HG02759 (cell line): ENCODE data around the gene SYNPO2.
A peak's percentile ranks its signal among the peaks of the same experiment; 100 is the strongest.
"Not testable (repeated sequence)": the region's sequence is repeated elsewhere in the genome, so short reads cannot be mapped to it uniquely, and the experiment has no call there.

Experiments
- ATAC-seq: cut with Tn5 transposase; IDR thresholded peaks from one replicate; pipeline ENCODE4 v1.9.1; 2021; ENCODE audit warnings: mild to moderate bottlenecking, moderate library complexity; ENCODE audit not compliant: unreplicated experiment

The SYNPO2 gene

GRCh38 chr4:118888666-118889311 lies at the start of gene SYNPO2:
Gene SYNPO2 (plus strand): TSS chr4:118888854. CDS start chr4:118889037, 183 bp downstream.
- peak; percentile 86 for ATAC-seq

- ATAC-seq: no peak
Measured at GRCh38 chr4:118839221-118839927, 49.3 kb upstream of the SYNPO2 start.

GRCh38 chr4:118842055-118842454 lies 46.6 kb upstream of the SYNPO2 start:
- no peak for ATAC-seq

- no peak for ATAC-seq
Measured at GRCh38 chr4:118843237-118843636, 45.4 kb upstream of the SYNPO2 start.

- no peak for ATAC-seq
Measured at GRCh38 chr4:118845552-118846050, 43.1 kb upstream of the SYNPO2 start.

GRCh38 chr4:118846979-118847378 lies 41.7 kb upstream of the SYNPO2 start:
- no peak for ATAC-seq

GRCh38 chr4:118848242-118848641 lies 40.4 kb upstream of the SYNPO2 start:
- no peak for ATAC-seq

- ATAC-seq: no peak
Measured at GRCh38 chr4:118848901-118849300, 39.8 kb upstream of the SYNPO2 start.

GRCh38 chr4:118849867-118850487 lies 38.7 kb upstream of the SYNPO2 start:
- ATAC-seq: peak; percentile 9

- ATAC-seq: peak; percentile 91
Measured at GRCh38 chr4:118850488-118851173, 38.0 kb upstream of the SYNPO2 start.

GRCh38 chr4:118857760-118858159 lies 30.9 kb upstream of the SYNPO2 start:
- no peak for ATAC-seq

GRCh38 chr4:118858779-118859178 lies 29.9 kb upstream of the SYNPO2 start:
- no peak for ATAC-seq

GRCh38 chr4:118865091-118865708 lies 23.5 kb upstream of the SYNPO2 start:
- ATAC-seq: peak; percentile 75

GRCh38 chr4:118866442-118866841 lies 22.2 kb upstream of the SYNPO2 start:
- ATAC-seq: no peak

- ATAC-seq: no peak
Measured at GRCh38 chr4:118867311-118868067, 21.2 kb upstream of the SYNPO2 start.

GRCh38 chr4:118869808-118870342 lies 18.8 kb upstream of the SYNPO2 start:
- ATAC-seq: no peak

GRCh38 chr4:118872181-118872580 lies 16.5 kb upstream of the SYNPO2 start:
- no peak for ATAC-seq

- ATAC-seq: no peak
Measured at GRCh38 chr4:118877797-118878196, 10.9 kb upstream of the SYNPO2 start.

GRCh38 chr4:118878507-118878906 lies 10.1 kb upstream of the SYNPO2 start:
- ATAC-seq: not testable (repeated sequence)

GRCh38 chr4:118879409-118879808 lies 9.2 kb upstream of the SYNPO2 start:
- no peak for ATAC-seq
